ENCODE results near the gene PCBP1. TPM values are rescaled to one million over a fixed set of nuclear protein-coding genes. Genes with fewer than 3 reads are reported as not detected.

Gene PCBP1
- polyA plus RNA-seq, 1 of the 3 experiments (the other 2 are of a cell fraction): 94.0 TPM

DNA sequence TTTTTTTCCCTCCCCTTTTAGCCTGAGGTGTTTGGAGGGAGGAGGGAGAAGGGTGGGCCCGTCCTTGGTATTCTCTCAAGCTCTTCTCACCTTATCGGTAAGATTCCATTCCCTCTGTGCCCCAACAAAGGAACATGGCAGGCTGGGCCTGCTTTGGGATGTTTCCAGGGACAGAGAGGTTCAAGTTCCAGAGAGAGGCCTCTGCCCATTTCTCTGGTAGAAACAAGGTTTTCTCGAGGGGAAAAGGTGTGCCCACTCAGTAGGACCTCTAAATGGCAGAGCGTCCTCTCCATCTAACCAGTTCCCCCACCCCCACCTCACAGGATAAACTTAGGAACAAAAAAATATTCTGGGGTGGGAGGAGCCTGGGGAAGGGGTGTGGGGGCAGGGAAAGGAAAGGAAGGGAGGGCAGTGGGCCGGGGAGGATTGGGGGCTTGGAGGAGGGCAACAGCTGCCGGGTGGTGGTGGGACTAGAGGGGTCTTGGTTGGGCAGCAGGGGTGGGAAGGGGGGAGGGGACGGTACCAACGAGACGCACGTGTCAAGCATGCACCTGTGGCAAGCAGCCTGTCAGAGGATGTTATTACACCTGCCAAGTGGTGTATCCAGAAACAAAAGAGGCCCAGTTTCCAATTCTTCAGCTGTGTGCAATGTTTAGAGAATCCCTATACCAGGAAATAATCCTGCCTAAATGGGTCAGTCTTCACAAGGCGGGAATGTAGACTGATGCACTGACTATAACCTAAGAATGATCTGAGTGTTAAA lies 2.1 kb downstream of the PCBP1 start:
- Histone ChIP-seq H3K4me2 (peak overlapping the region; percentile 98), H3F3A (replicated peaks; ENCODE audit: insufficient read depth) (peaks cover 25% of the 10 kb centered on the region), H2AFZ (ENCODE audit: low read depth) (no peak overlapping the region), H3K27ac (ENCODE audit: low read depth in 2 of 2, low read length in 1 of 2) (peak overlapping the region; percentile 100), H3K27me3 (ENCODE audit: insufficient read depth) (no peaks in the 10 kb centered on the region), H3K9me3 (no peaks in the 10 kb centered on the region), H3K9ac (peak overlapping the region; percentile 100), H3K36me3 (replicated peaks in 1 of 2; ENCODE audit: control insufficient read depth in 1 of 2, insufficient read depth in 2 of 2, low read length in 1 of 2) (peaks cover 21 to 34% of the 10 kb centered on the region in 2 experiments), H4K20me1 (ENCODE audit: insufficient read depth) (peaks cover 9% of the 10 kb centered on the region), H3K4me1 (ENCODE audit: control insufficient read depth in 1 of 2, insufficient read depth in 2 of 2, low read depth in 1 of 2, low read length in 1 of 2) (peaks cover 21 to 27% of the 10 kb centered on the region in 2 experiments; a peak in 3 of 4 replicates), H3K79me2 (ENCODE audit: insufficient read depth) (peaks cover 40% of the 10 kb centered on the region), H3K4me3 (ENCODE audit: low read depth in 2 of 2, low read length in 1 of 2) (peak overlapping the region; percentile 78 to 97), H3K9me2 (no peaks in the 10 kb centered on the region)
- CTCF ChIA-PET: interaction anchor here (0.6 to 1.7 kb wide), 4 partner anchors 19 to 274 kb away, joined by 4 to 8 read pairs (median 6); partner anchors contain the start of gene MXD1
- peak; percentile 41; the same call in 1 of the 2 replicates for TF ChIP-seq MXI1 (IDR thresholded peaks at IDR 0.05; ENCODE audit: low read depth, low read length)
- no peak for TF ChIP-seq FOXM1 (IDR thresholded peaks at IDR 0.05; ENCODE audit: low read depth)
- 33% methylated on average over 11 of the region's 11 CpGs for whole genome bisulfite sequencing (ENCODE audit: low lambda C conversion rate)
- peak; percentile 54 for DNase-seq
- POLR2A ChIA-PET: interaction anchor here (0.8 to 4.1 kb wide), 8 partner anchors 12 to 175 kb away, joined by 3 to 36 read pairs (median 4); partner anchors contain the start of genes C2orf42 and MXD1

DNA sequence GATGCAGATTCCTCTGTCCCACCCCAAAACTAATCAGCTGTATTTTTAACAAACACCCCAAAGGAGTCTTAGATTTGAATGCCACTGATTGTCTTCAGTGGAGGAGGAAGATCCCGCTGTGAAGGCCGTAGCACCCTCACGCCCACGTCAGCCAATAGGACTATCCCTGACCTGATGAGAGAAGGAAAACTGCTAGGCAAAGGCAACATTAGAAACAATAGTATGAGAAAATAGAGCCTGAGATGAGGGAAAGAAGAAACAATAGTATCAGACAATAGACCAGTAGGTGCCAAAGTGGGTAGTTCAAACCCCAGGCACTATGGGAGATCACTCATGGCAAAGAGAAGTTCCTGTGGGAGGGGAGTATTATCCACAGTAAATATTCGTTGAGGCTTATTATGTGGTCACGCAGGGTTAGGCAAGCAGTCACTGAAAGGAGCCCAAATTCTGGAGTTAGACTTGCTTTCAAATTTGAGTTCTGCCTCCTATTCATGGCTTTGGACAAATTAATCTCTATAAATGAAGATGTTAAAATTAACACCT lies 2.8 kb downstream of the PCBP1 start:
- Histone ChIP-seq H3K9ac (no peak overlapping the region), H3K27ac (ENCODE audit: low read depth in 2 of 2, low read length in 1 of 2) (peak overlapping the region; percentile 4 to 14; a peak in 1 of 4 replicates), H3K4me3 (ENCODE audit: low read depth in 2 of 2, low read length in 1 of 2) (peak overlapping the region in 1 of 2 experiments; percentile 78; a peak in 1 of 4 replicates), H3K9me2 (no peaks in the 10 kb centered on the region), H3K4me2 (peak overlapping the region; percentile 98), H3K4me1 (ENCODE audit: control insufficient read depth in 1 of 2, insufficient read depth in 2 of 2, low read depth in 1 of 2, low read length in 1 of 2) (peaks cover 21 to 23% of the 10 kb centered on the region in 2 experiments; a peak in 3 of 4 replicates), H3K27me3 (ENCODE audit: insufficient read depth) (no peaks in the 10 kb centered on the region), H2AFZ (ENCODE audit: low read depth) (no peak overlapping the region), H4K20me1 (ENCODE audit: insufficient read depth) (peaks cover 9% of the 10 kb centered on the region), H3F3A (replicated peaks; ENCODE audit: insufficient read depth) (peaks cover 25% of the 10 kb centered on the region), H3K79me2 (ENCODE audit: insufficient read depth) (peaks cover 40% of the 10 kb centered on the region), H3K9me3 (no peaks in the 10 kb centered on the region), H3K36me3 (replicated peaks in 1 of 2; ENCODE audit: control insufficient read depth in 1 of 2, insufficient read depth in 2 of 2, low read length in 1 of 2) (peaks cover 17 to 30% of the 10 kb centered on the region in 2 experiments)
- ChIA-PET CTCF (no interaction called here), POLR2A (interaction anchor here (0.8 to 1.5 kb wide), 3 partner anchors 14 to 53 kb away, joined by 3 to 4 read pairs (median 3); no protein-coding TSS in a partner anchor)
- WGBS (ENCODE audit: low lambda C conversion rate): 87% methylated on average over 6 of the region's 6 CpGs
- DNase-seq: no peak
- no peak for TF ChIP-seq FOXM1 (IDR thresholded peaks at IDR 0.05; ENCODE audit: low read depth)
- TF ChIP-seq RCOR1 (IDR thresholded peaks at IDR 0.05; ENCODE audit: low read length): no peak
- TF ChIP-seq TCF12 (IDR thresholded peaks at IDR 0.05): no peak
- TF ChIP-seq, protein P1, sequence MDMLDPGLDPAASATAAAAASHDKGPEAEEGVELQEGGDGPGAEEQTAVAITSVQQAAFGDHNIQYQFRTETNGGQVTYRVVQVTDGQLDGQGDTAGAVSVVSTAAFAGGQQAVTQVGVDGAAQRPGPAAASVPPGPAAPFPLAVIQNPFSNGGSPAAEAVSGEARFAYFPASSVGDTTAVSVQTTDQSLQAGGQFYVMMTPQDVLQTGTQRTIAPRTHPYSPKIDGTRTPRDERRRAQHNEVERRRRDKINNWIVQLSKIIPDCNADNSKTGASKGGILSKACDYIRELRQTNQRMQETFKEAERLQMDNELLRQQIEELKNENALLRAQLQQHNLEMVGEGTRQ (IDR thresholded peaks at IDR 0.05; ENCODE audit: borderline replicate concordance, low read depth, low read length): no peak
- TF ChIP-seq POLR2AphosphoS5 (IDR thresholded peaks at IDR 0.05; ENCODE audit: low read depth, low read length): peak; percentile 52; the same call in 1 of the 2 replicates
- no peak for TF ChIP-seq MEF2A (IDR thresholded peaks at IDR 0.05; ENCODE audit: borderline replicate concordance, low read depth)
- 0 out of 2 replicates have a peak, but pooled peaks have one; percentile 8 for TF ChIP-seq SIN3A (IDR thresholded peaks at IDR 0.05; ENCODE audit: borderline replicate concordance, low read depth, low read length)
- no peak for TF ChIP-seq FOXJ3 (CRISPR knock-in tag; IDR thresholded peaks at IDR 0.05)
- no peak for TF ChIP-seq MXI1 (IDR thresholded peaks at IDR 0.05; ENCODE audit: low read depth, low read length)
- TF ChIP-seq GATA2 (CRISPR knock-in tag; IDR thresholded peaks at IDR 0.05): no peak
- TF ChIP-seq NFIC (IDR thresholded peaks at IDR 0.05; ENCODE audit: borderline replicate concordance): no peak
